Hypothalamus (tissue), 51 donors: ENCODE data around the gene PCDHB8.
"Not testable (repeated sequence)": the region's sequence is repeated elsewhere in the genome, so short reads cannot be mapped to it uniquely, and the experiment has no call there.

Experiments
- DNase-seq, 51 donors: peaks; one replicate each; lab custom pipeline; 2025; lab: John Stamatoyannopoulos, UW

Gene PCDHB8

DNA sequence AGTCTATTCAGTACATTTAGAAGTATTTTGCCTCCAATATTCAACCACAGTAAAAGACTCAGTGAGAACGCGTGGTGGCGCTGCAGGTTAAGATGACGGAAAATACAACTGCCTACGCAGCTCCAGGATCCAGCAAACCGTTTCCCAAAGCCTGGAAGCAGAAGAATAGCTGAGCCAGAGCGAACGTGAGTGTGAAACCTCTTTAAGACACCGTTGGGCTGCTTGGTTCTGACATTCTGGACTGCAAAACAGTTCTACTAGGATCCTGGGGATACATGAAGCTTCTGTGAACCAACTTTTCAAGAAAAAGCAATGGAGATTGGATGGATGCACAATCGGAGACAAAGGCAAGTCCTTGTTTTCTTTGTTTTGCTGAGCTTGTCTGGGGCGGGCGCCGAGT, 4.7 kb downstream of the PCDHB8 start, which contains the start of gene PCDHB16:
Gene PCDHB16, plus strand, starts transcription at position 140 of the 400 bp plus-strand sequence. Its CDS starts 173 bp downstream, at position 313.
- peak in 9 of 51 donors; percentile 7 to 58 (median 29) for DNase-seq

GRCh38 chr5:141184117-141184855, 6.7 kb downstream of the PCDHB8 start:
- DNase-seq, result not testable (repeated sequence)

DNA sequence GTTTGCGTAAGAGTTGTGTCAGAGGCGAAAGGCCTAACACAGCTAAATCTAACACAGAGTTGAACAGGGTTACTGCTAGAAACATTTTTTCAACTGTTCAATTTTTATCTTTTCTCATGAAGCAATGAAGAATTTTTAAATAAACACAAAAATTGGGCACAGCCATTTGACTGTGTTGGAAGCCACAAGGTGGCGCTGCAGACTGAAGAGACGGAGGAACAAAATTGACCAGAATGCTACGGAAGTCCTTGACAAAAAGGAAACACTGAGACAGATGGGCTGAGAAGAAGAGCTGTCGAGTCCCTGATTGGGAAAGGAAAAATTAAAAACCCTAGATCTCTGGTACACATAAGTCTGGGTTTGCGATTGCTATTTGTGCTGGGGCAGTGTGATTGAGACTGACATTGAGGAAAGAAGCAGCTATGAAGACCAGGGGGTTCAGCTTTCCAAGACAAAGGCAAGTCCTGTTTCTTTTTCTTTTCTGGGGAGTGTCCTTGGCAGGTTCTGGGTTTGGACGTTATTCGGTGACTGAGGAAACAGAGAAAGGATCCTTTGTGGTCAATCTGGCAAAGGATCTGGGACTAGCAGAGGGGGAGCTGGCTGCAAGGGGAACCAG, 9.4 kb downstream of the PCDHB8 start, which contains the start of gene PCDHB9:
Gene PCDHB9, plus strand, starts transcription at position 265 of the 616 bp plus-strand sequence. Its CDS starts 158 bp downstream, at position 423.
- DNase-seq, result peak in 1 of 51 donors; percentile 15

GRCh38 chr5:141188682-141189081, 11.1 kb downstream of the PCDHB8 start:
- DNase-seq, result not testable (repeated sequence)

- not testable (repeated sequence) for DNase-seq
These were observed 11.5 kb downstream of the PCDHB8 start for GRCh38 chr5:141189131-141189530.

DNA sequence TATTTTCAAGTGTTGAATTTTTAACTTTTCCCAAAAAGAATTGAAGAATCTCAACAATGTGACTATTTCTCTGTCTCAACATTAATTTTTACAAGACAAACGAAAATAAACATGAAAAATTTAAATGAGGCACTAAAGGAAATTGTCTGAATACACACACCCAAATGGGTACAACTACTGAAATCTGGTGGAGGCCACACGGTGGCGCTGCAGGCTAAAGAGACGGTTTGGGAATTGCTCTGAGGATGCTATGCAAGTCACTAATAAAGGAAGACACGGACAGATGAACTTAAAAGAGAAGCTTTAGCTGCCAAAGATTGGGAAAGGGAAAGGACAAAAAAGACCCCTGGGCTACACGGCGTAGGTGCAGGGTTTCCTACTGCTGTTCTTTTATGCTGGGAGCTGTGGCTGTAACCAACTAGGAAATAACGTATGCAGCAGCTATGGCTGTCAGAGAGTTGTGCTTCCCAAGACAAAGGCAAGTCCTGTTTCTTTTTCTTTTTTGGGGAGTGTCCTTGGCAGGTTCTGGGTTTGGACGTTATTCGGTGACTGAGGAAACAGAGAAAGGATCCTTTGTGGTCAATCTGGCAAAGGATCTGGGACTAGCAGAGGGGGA, 14.6 kb downstream of the PCDHB8 start, which contains the start of gene PCDHB10:
Gene PCDHB10, plus strand, starts transcription at position 244 of the 616 bp plus-strand sequence. Its CDS starts 200 bp downstream, at position 444.
- DNase-seq, result peak in 10 of 51 donors; percentile 3 to 52 (median 18)

DNA sequence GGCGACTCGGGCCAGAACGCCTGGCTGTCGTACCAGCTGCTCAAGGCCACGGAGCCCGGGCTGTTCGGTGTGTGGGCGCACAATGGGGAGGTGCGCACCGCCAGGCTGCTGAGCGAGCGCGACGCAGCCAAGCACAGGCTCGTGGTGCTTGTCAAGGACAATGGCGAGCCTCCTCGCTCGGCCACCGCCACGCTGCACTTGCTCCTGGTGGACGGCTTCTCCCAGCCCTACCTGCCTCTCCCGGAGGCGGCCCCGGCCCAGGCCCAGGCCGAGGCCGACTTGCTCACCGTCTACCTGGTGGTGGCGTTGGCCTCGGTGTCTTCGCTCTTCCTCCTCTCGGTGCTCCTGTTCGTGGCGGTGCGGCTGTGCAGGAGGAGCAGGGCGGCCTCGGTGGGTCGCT, 16.7 kb downstream of the PCDHB8 start:
- DNase-seq, result not testable (repeated sequence)

- DNase-seq, result no peak
These were observed 18.8 kb downstream of the PCDHB8 start for GRCh38 chr5:141196363-141196762.

DNA sequence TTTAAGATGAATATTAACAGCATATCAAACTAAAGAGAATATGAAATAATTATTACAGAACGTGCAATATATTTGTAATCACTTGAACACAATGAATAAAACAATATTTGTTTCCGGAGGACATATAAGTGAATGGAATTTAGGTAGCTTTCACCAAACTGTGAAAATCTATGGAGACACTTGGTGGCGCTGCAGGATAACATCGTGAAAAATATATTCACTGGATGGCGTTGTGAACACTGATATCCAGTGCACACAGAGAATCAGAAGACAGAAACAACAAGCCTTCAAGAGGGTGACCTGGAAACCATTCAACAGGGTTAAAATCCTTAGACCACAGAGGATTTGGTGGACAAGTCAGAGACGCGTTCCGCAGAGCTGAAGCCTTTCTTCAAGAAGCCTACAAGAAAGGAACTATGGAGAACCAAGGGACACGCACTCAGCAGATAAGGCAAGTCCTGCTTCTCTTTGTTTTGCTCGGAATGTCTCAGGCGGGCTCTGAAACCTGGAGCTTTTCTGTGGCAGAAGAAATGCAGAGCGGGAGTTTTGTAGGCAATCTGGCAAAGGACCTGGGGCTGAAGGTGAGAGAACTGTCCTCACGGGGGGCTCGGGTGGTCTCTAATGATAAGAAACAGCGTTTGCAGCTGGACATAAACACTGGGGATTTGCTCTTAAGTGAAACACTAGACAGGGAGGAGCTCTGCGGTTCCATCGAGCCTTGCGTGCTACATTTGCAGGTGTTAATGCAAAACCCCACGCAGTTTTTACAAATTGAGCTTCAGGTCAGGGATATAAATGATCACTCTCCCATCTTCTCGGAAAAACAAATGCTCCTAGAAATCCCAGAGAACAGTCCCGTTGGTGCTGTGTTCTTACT, 22.0 kb downstream of the PCDHB8 start, which contains the start of gene PCDHB11:
Gene PCDHB11, plus strand, starts transcription at position 269 of the 877 bp plus-strand sequence. Its CDS starts 148 bp downstream, at position 417.
- no peak for DNase-seq

DNA sequence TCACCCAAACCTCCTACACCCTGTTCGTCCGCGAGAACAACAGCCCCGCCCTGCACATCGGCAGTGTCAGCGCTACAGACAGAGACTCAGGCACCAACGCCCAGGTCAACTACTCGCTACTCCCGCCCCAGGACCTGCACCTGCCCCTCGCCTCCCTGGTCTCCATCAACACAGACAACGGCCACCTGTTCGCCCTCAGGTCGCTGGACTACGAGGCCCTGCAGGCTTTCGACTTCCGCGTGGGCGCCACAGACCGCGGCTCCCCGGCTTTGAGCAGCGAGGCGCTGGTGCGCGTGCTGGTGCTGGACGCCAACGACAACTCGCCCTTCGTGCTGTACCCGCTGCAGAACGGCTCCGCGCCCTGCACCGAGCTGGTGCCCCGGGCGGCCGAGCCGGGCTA, 23.5 kb downstream of the PCDHB8 start:
- not testable (repeated sequence) for DNase-seq

- not testable (repeated sequence) for DNase-seq
These were observed 24.1 kb downstream of the PCDHB8 start for GRCh38 chr5:141201646-141202045.

DNA sequence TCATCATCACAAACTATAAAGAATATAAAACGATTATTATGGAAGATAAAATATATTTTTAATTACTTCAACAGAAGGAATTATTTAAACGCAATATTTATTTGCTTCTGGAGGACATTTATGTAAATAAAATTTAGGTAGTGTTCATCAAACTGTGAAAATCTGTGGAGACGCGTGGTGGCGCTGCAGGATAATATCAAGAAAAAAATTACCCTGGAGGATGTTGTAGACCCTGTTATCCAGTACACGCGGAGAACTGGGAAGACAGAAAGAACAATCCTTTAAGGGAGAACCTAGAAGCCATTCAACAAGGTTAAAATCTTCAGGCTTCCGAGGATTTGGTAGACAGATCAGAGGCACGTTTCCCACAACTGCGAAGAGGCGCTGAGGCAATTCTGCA, 30.9 kb downstream of the PCDHB8 start, which contains the start of gene PCDHB12:
Gene PCDHB12, plus strand, starts transcription at position 242 of the 400 bp plus-strand sequence. CDS start 189 bp downstream, outside the sequence.
- no peak for DNase-seq

- DNase-seq, result not testable (repeated sequence)
These were observed 32.7 kb downstream of the PCDHB8 start for GRCh38 chr5:141210281-141210680.

DNA sequence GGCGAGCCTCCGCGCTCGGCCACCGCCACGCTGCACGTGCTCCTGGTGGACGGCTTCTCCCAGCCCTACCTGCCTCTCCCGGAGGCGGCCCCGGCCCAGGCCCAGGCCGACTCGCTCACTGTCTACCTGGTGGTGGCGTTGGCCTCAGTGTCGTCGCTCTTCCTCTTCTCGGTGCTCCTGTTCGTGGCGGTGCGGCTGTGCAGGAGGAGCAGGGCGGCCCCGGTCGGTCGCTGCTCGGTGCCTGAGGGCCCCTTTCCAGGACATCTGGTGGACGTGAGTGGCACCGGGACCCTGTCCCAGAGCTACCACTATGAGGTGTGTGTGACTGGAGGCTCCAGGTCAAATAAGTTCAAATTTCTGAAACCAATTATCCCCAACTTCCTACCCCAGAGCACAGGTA, 33.3 kb downstream of the PCDHB8 start:
- not testable (repeated sequence) for DNase-seq

DNA sequence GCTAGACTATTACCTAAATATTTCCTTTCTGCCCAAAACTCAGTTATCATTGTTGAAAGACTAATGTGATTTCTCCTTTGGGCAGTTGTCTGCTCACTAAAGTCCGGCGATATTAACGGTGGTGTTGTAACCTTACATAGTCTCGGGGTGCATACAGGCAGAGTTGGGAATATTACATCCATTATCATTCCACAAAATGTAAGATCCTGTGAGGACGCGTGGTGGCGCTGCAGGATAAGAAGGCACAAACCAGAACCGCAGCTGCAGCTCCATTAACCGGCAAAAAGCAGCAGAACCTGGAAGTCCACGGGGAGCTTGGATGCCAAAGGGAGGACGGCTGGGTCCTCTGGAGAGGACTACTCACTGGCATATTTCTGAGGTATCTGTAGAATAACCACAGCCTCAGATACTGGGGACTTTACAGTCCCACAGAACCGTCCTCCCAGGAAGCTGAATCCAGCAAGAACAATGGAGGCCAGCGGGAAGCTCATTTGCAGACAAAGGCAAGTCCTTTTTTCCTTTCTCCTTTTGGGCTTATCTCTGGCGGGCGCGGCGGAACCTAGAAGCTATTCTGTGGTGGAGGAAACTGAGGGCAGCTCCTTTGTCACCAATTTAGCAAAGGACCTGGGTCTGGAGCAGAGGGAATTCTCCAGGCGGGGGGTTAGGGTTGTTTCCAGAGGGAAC, 36.2 kb downstream of the PCDHB8 start, which contains the start of gene PCDHB13:
Gene PCDHB13, plus strand, starts transcription at position 264 of the 684 bp plus-strand sequence. Its CDS starts 205 bp downstream, at position 469.
- DNase-seq, result peak in 10 of 51 donors; percentile 3 to 33 (median 12)

GRCh38 chr5:141214583-141214982, 37.0 kb downstream of the PCDHB8 start:
- DNase-seq, result not testable (repeated sequence)

GRCh38 chr5:141215504-141215903, 37.9 kb downstream of the PCDHB8 start:
- not testable (repeated sequence) for DNase-seq

GRCh38 chr5:141216035-141216434, 38.4 kb downstream of the PCDHB8 start:
- not testable (repeated sequence) for DNase-seq
